SHP77 treated with DMSO at 0.1 percent for 48 hours (cell line): ENCODE measurements around the gene GCNT2.
A peak's percentile ranks its signal among the peaks of the same experiment; 100 is the strongest.
"Not testable (repeated sequence)": the region's sequence is repeated elsewhere in the genome, so short reads cannot be mapped to it uniquely, and the experiment has no call there.

ENCODE experiments used
- DNase-seq: peaks from one replicate; lab custom pipeline; 2025; lab: John Stamatoyannopoulos, UW

The GCNT2 gene

GRCh38 chr6:10514049-10514780, 6.9 kb upstream of the GCNT2 start:
- DNase-seq, result no peak

GRCh38 chr6:10516953-10517352, 4.2 kb upstream of the GCNT2 start:
- no peak for DNase-seq

GRCh38 chr6:10518557-10519407, 2.4 kb upstream of the GCNT2 start:
- DNase-seq, result no peak

- not testable (repeated sequence) for DNase-seq
Observed at GRCh38 chr6:10519408-10519697, 1.8 kb upstream of the GCNT2 start.

GRCh38 chr6:10520468-10520867, 683 bp upstream of the GCNT2 start:
- DNase-seq, result no peak

GRCh38 chr6:10522929-10523573, 1.9 kb downstream of the GCNT2 start:
- no peak for DNase-seq

GRCh38 chr6:10526156-10526555, 5.0 kb downstream of the GCNT2 start:
- DNase-seq, result no peak

GRCh38 chr6:10528158-10528981, 7.2 kb downstream of the GCNT2 start:
- peak; percentile 16 for DNase-seq

- no peak for DNase-seq
Observed at GRCh38 chr6:10529231-10529801, 8.2 kb downstream of the GCNT2 start.

GRCh38 chr6:10529828-10530374, 8.8 kb downstream of the GCNT2 start:
- not testable (repeated sequence) for DNase-seq

- DNase-seq, result no peak
Observed at GRCh38 chr6:10531503-10531902, 10.4 kb downstream of the GCNT2 start.

GRCh38 chr6:10531942-10532341, 10.8 kb downstream of the GCNT2 start:
- DNase-seq, result no peak

GRCh38 chr6:10532392-10532791, 11.2 kb downstream of the GCNT2 start:
- DNase-seq, result no peak

- DNase-seq, result no peak
Observed at GRCh38 chr6:10534419-10534762, 13.2 kb downstream of the GCNT2 start.

GRCh38 chr6:10535193-10535592, 14.0 kb downstream of the GCNT2 start:
- DNase-seq, result no peak

- DNase-seq, result no peak
Observed at GRCh38 chr6:10537726-10538125, 16.6 kb downstream of the GCNT2 start.

GRCh38 chr6:10540073-10540746, 19.1 kb downstream of the GCNT2 start:
- DNase-seq, result no peak

- DNase-seq, result no peak
Observed at GRCh38 chr6:10541591-10541990, 20.4 kb downstream of the GCNT2 start.

- DNase-seq, result no peak
Observed at GRCh38 chr6:10542213-10542612, 21.1 kb downstream of the GCNT2 start.

GRCh38 chr6:10543488-10543887, 22.3 kb downstream of the GCNT2 start:
- DNase-seq, result no peak

GRCh38 chr6:10545482-10545881, 24.3 kb downstream of the GCNT2 start:
- no peak for DNase-seq
